ENCODE measurements around the gene RAPGEF5. TPM values are rescaled to one million over a fixed set of nuclear protein-coding genes. Genes with fewer than 3 reads are reported as not detected.

Gene RAPGEF5
- total RNA-seq, 1 donor from 2014 or later, result 12.4 TPM

DNA sequence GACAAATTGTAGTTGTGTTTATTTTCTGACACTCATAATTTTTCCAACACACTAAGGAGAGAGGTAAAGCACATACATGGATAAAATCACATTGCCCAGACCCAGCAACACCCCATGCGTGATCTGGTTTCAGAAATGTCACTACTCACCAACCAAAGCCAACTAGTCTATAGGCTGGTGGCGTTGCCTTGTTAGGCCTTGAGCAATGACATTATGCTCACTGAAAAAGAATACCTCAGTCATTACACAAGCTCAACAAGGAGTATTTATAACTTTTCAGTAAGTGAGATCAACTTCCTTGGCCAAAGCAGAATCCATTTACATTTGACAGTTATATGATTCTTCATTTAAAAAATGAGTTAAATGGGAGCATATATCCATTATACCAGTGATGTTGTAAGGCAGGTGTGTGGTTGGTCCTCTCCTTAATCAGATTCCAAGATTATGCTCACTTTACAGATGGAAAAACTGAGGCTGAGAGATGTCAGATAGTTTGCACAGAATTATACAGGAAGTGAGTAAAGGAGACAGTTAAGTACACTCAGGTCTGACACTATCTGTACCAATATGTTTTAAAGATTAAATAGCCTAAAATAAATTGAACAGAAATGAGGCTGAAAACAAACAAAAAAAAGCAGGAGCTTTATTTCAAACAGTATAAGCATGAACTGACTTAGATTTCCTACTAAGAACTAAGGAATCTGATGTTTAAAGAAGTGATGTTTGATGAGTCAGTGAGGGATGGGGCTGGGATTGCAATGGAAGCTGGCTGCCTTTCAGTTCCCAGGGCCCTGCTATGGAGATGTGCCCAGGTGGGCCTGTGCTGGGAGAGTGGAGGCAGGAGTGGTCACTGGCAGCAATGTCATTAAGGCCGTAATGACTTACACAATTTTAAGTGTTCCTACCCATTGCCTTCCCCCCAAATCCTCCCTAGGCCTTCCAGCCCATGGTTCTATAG is 118.3 kb downstream of the RAPGEF5 start:
- TF ChIP-seq, protein P1, sequence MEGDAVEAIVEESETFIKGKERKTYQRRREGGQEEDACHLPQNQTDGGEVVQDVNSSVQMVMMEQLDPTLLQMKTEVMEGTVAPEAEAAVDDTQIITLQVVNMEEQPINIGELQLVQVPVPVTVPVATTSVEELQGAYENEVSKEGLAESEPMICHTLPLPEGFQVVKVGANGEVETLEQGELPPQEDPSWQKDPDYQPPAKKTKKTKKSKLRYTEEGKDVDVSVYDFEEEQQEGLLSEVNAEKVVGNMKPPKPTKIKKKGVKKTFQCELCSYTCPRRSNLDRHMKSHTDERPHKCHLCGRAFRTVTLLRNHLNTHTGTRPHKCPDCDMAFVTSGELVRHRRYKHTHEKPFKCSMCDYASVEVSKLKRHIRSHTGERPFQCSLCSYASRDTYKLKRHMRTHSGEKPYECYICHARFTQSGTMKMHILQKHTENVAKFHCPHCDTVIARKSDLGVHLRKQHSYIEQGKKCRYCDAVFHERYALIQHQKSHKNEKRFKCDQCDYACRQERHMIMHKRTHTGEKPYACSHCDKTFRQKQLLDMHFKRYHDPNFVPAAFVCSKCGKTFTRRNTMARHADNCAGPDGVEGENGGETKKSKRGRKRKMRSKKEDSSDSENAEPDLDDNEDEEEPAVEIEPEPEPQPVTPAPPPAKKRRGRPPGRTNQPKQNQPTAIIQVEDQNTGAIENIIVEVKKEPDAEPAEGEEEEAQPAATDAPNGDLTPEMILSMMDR (IDR thresholded peaks at IDR 0.05), result no peak
- DNase-seq (no peak), ATAC-seq (ENCODE audit: low read depth) (no peak)
- Mint-ChIP-seq H3K4me3 (no peak overlapping the region), H3K4me1 (no peaks in the 10 kb centered on the region), H3K9me3 (no peaks in the 10 kb centered on the region), H3K27me3 (no peaks in the 10 kb centered on the region), H3K36me3 (ENCODE audit: low read depth) (no peaks in the 10 kb centered on the region), H3K27ac (no peak overlapping the region)
- intact Hi-C loops (cut with micrococcal nuclease), result no loop called here
- POLR2A ChIA-PET, result no interaction called here
- CTCF ChIA-PET, result no interaction called here

DNA sequence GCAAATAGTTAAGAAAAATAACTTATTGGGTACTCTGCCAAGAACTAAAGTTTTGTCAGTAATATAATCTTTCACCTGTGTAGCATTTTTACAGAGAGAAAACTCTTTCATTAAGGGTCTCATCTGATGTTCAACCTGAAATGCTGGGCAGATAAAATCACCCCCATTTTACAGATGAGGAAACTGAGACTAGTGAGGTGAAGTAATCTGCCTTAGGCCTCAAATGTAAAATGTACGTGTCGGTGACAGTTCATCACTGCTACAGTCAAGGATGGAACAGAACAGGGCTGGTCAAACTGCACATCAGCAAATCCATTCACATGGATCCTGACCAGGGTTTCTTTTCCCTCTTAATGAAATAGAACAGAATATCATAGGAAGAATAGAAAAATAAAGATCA is 121.8 kb downstream of the RAPGEF5 start:
- ATAC-seq (ENCODE audit: low read depth), result no peak
- TF ChIP-seq, protein P1 (IDR thresholded peaks at IDR 0.05), result no peak
- POLR2A ChIA-PET, result no interaction called here

GRCh38 chr7:22234227-22234626 is 122.7 kb downstream of the RAPGEF5 start:
- Mint-ChIP-seq H3K4me3 (no peak overlapping the region), H3K27me3 (no peaks in the 10 kb centered on the region), H3K4me1 (no peaks in the 10 kb centered on the region), H3K9me3 (no peaks in the 10 kb centered on the region), H3K36me3 (ENCODE audit: low read depth) (no peaks in the 10 kb centered on the region), H3K27ac (no peak overlapping the region)
- TF ChIP-seq, protein P1 (IDR thresholded peaks at IDR 0.05), result no peak
- intact Hi-C loops (cut with micrococcal nuclease), result no loop called here
- ATAC-seq (ENCODE audit: low read depth), result no peak
- ChIA-PET POLR2A (no interaction called here), CTCF (no interaction called here)
- DNase-seq, result no peak

More for the DNA sequence above, 121.8 kb downstream of the RAPGEF5 start:
- Mint-ChIP-seq H3K27ac (no peak overlapping the region), H3K9me3 (no peaks in the 10 kb centered on the region), H3K27me3 (no peaks in the 10 kb centered on the region), H3K4me1 (no peaks in the 10 kb centered on the region), H3K4me3 (no peak overlapping the region), H3K36me3 (ENCODE audit: low read depth) (no peaks in the 10 kb centered on the region)
- CTCF ChIA-PET, result no interaction called here
- intact Hi-C loops (cut with micrococcal nuclease), result no loop called here
- DNase-seq, result no peak

GRCh38 chr7:22231806-22232205 is 125.1 kb downstream of the RAPGEF5 start:
- H3K27me3 Mint-ChIP-seq, result no peaks in the 10 kb centered on the region
- TF ChIP-seq, protein P1 (IDR thresholded peaks at IDR 0.05), result no peak
- H3K4me3 Mint-ChIP-seq, result no peak overlapping the region
- ChIA-PET CTCF (no interaction called here), POLR2A (no interaction called here)
- ATAC-seq (ENCODE audit: low read depth) (no peak), DNase-seq (no peak)
- intact Hi-C loops (cut with micrococcal nuclease), result no loop called here
- no peaks in the 10 kb centered on the region for H3K36me3 Mint-ChIP-seq (ENCODE audit: low read depth)
- H3K9me3 Mint-ChIP-seq, result no peaks in the 10 kb centered on the region
- no peak overlapping the region for H3K27ac Mint-ChIP-seq
- no peaks in the 10 kb centered on the region for H3K4me1 Mint-ChIP-seq

- ChIA-PET POLR2A (no interaction called here), CTCF (no interaction called here)
- intact Hi-C loops (cut with micrococcal nuclease), result no loop called here
- no peak overlapping the region for H3K4me3 Mint-ChIP-seq
- no peak overlapping the region for H3K27ac Mint-ChIP-seq
- ATAC-seq (ENCODE audit: low read depth) (no peak), DNase-seq (no peak)
- H3K36me3 Mint-ChIP-seq (ENCODE audit: low read depth), result no peaks in the 10 kb centered on the region
- H3K27me3 Mint-ChIP-seq, result no peaks in the 10 kb centered on the region
- H3K9me3 Mint-ChIP-seq, result no peaks in the 10 kb centered on the region
- H3K4me1 Mint-ChIP-seq, result no peaks in the 10 kb centered on the region
- TF ChIP-seq, protein P1 (IDR thresholded peaks at IDR 0.05), result no peak
These were observed 125.8 kb downstream of the RAPGEF5 start for GRCh38 chr7:22231141-22231540.

Data from activated B cell treated with CpG ODN at 0.5 μM for 24 hours (primary cell).